ACC112 (cell line): Measurements from ENCODE around the gene RNASEH1.
"Not testable (repeated sequence)": the region's sequence is repeated elsewhere in the genome, so short reads cannot be mapped to it uniquely, and the experiment has no call there.

ENCODE experiments used
- H2AFZ ChIP-seq: fragments of 200-600 bp; sonication (generic); one replicate; pipeline ENCODE4 v1.6.0; 2017; ENCODE audit warnings: antibody characterized with exemption, low read length; ENCODE audit not compliant: unreplicated experiment
- H3K27ac ChIP-seq: fragments of 200-600 bp; sonication (generic); 2 replicates; pipeline ENCODE4 v1.5.1; 2014; ENCODE audit warnings: low read depth, mild to moderate bottlenecking, antibody characterized with exemption, low read length, moderate library complexity
- H3K27me3 ChIP-seq: fragments of 200-600 bp; sonication (generic); 2 replicates; pipeline ENCODE4 v1.6.1; 2014; ENCODE audit warnings: mild to moderate bottlenecking, antibody characterized with exemption, low read length, moderate library complexity, mixed read lengths; ENCODE audit not compliant: insufficient read depth
- H3K36me3 ChIP-seq: fragments of 200-600 bp; sonication (generic); 2 replicates; pipeline ENCODE4 v1.6.1; 2016; ENCODE audit warnings: mild to moderate bottlenecking, antibody characterized with exemption, low read length, moderate library complexity, mixed read lengths; ENCODE audit not compliant: insufficient read depth
- H3K4me1 ChIP-seq: fragments of 200-600 bp; sonication (generic); one replicate; pipeline ENCODE4 v1.6.1; 2016; ENCODE audit warnings: low read length, mixed read lengths; ENCODE audit not compliant: insufficient read depth, unreplicated experiment, control insufficient read depth
- H3K4me3 ChIP-seq: fragments of 200-600 bp; sonication (generic); 2 replicates; pipeline ENCODE4 v1.5.1; 2014; ENCODE audit warnings: mild to moderate bottlenecking, low read depth, low read length
- H3K79me2 ChIP-seq: fragments of 200-600 bp; sonication (generic); one replicate; pipeline ENCODE4 v1.6.0; 2016; ENCODE audit warnings: low read length; ENCODE audit not compliant: control insufficient read depth, unreplicated experiment, insufficient read depth

RNASEH1 gene

DNA sequence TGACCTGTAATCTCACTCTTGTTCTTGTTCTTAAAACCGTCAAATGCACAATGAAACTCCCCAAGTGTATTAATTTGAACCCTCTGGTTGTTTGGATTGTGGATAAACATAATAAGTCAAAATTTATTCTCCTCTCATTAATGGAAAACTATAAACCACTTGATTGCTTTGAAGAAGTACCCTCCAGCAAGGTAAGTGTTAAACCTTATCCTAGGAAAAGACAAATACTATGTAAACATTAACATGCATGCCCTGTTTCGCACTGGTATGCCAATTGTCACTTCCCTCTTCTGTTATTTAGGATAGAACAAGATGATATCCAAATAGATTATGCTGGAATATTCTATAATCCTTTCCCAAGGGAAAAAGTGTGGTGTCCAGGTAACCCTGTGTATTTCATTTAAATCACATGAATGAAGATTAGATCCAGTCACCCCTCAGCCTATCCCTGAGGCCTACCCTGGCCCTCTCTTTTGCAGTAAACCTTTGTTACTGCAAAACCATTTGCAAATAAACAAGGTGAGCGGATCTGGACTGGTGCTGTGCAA is 40.1 kb downstream of the RNASEH1 start:
- H3K36me3 ChIP-seq, result peaks cover 17% of the 10 kb centered on the region
- peak overlapping the region; percentile 37 for H2AFZ ChIP-seq
- peaks cover 24% of the 10 kb centered on the region for H3K79me2 ChIP-seq
- H3K4me3 ChIP-seq, result peak overlapping the region; percentile 93
- H3K4me1 ChIP-seq, result peaks cover 9% of the 10 kb centered on the region
- H3K27me3 ChIP-seq, result no peaks in the 10 kb centered on the region
- peak overlapping the region; percentile 66; the same call in 1 of the 2 replicates for H3K27ac ChIP-seq

DNA sequence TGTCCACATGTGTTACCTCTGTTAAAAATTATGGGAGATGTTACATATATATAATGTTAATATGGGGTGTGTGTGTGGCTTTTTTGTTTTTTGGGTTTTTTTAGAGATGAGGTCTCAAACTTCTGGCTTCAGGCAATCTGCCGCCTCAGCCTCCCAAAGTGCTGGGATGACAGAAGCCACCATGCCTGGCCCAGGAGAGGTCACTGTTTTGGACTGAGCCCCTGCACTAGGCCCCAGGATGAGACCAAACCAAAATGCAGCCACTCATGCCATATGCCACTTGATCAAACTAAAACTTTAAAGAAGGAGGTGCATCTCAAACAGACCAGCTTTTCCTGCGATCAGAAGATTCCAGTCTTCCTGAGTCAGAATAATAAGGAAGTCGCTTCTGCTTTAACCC is 41.3 kb downstream of the RNASEH1 start:
- Histone ChIP-seq H3K4me1 (peaks cover 8% of the 10 kb centered on the region), H3K36me3 (peaks cover 26% of the 10 kb centered on the region)

DNA sequence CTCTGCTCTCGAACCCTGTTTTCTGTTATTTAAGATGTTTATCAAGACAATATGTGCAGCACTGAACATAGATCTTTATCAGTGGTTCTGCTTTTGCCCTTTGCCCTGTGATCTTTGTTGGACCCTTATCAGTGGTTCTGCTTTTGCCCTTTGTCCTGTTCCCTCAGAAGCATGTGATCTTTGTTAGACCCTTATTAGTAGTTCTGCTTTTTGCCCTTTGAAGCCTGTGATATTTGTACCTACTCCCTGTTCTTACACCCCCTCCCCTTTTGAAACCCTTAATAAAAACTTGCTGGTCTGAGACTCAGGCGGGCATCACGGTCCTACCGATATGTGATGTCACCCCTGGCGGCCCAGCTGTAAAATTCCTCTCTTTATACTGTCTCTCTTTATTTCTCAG is 42.7 kb downstream of the RNASEH1 start:
- Histone ChIP-seq H3K79me2 (peaks cover 19% of the 10 kb centered on the region), H3K36me3 (peaks cover 34% of the 10 kb centered on the region)
- H3K27ac ChIP-seq, H3K27me3 ChIP-seq, H3K4me3 ChIP-seq, H3K4me1 ChIP-seq, H2AFZ ChIP-seq: not testable (repeated sequence)

More for the DNA sequence above, 41.3 kb downstream of the RNASEH1 start:
- H3K27ac ChIP-seq, result no peak overlapping the region
- no peaks in the 10 kb centered on the region for H3K27me3 ChIP-seq
- peaks cover 24% of the 10 kb centered on the region for H3K79me2 ChIP-seq
- H2AFZ ChIP-seq, result no peak overlapping the region
- H3K4me3 ChIP-seq, result no peak overlapping the region

DNA sequence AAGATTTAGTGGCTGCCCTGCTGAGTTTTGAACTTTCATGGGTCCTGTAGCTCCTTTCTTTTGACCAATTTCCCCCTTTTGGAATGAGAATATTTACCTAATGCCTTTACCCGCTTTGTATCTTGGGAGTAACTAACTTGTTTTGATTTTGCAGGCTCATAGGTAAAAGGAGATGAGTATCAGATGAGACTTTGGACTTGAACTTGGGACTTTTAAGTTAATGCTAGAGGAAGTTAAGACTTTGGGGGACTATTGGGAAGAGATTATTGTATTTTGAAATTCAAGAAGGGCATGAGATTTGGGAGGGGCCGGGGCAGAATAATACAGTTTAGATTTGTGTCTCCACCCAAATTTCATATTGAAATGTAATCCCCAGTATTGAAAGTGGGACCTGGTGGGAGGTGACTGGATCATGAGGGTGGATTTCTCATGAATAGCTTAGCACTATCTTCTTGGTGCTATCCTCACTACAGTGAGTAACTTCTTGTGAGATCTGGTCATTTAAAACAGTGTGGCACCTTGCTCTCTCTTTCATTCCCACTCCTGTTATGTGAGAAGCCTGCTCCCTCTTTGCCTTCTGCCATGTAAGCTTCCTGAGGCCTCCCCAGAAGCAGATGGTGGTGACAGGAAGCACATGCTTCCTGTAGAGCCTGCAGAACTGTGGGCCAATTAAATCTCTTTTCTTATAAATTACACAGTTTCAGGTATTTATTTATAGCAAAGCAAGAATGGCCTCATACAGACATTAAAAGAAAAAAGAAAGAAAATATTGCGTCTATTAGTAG is 44.9 kb downstream of the RNASEH1 start:
- Histone ChIP-seq H3K4me1 (no peaks in the 10 kb centered on the region), H2AFZ (no peak overlapping the region), H3K27me3 (no peaks in the 10 kb centered on the region), H3K27ac (no peak overlapping the region), H3K36me3 (peaks cover 41% of the 10 kb centered on the region), H3K79me2 (peaks cover 20% of the 10 kb centered on the region), H3K4me3 (no peak overlapping the region)

DNA sequence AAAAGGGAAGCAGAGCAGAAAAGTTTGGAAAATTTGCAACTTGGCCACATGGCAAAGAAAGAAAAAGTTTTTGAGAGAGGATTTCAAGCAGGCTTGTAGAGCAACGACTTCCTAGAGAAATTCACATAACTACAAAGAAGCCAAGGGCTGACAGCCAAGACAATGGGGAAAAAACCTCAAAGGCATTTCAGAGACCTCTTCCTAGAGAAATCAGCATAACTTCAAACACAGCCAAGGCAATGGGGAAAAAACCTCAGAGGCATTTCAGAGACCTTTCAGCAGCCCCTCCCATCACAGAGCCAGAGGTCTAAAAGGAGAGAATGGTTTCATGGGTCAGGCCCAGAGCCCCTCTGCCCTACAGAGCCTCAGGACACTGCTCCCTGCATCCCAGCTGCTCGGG is 46.0 kb downstream of the RNASEH1 start:
- Histone ChIP-seq H2AFZ (no peak overlapping the region), H3K27me3 (no peaks in the 10 kb centered on the region), H3K27ac (no peak overlapping the region), H3K4me1 (no peaks in the 10 kb centered on the region), H3K36me3 (peaks cover 45% of the 10 kb centered on the region), H3K79me2 (peaks cover 9% of the 10 kb centered on the region), H3K4me3 (no peak overlapping the region)

DNA sequence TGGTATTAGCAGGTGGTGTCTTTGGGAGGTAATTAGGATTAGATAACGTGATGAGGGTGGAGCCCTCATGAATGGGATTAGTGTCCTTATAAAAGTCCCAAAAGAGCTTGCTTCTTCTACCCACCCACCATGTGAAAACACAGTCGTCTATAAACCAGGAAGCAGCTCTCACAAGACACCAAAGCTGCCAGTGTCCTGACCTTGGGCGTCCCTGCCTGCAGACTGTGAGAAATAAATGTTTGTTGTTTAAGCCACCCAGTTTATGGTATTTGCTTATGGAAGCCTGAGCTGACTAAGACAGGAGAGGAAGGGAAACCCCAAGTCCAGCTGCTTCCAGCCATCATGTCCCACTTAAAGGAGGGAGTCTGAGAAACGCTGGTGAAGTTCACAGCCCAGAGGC is 52.4 kb downstream of the RNASEH1 start:
- Histone ChIP-seq H3K36me3 (peaks cover 43% of the 10 kb centered on the region), H3K4me3 (no peak overlapping the region), H3K4me1 (no peaks in the 10 kb centered on the region), H2AFZ (no peak overlapping the region), H3K79me2 (peaks cover 11% of the 10 kb centered on the region), H3K27me3 (no peaks in the 10 kb centered on the region), H3K27ac (no peak overlapping the region)

DNA sequence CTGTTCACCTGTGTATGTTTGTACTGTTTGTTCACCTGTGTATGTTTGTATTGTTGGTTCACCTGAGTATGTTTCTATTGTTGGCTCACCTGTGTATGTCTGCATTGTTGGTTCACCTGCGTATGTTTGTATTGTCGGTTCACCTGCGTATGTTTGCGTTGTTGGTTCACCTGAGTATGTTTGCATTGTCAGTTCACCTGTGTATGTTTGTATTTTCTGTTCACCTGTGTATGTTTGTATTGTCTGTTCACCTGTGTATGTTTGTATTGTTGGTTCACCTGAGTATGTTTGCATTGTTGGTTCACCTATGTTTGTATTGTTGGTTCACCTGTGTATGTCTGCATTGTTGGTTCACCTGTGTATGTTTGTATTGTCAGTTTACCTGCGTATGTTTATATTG is 53.4 kb downstream of the RNASEH1 start:
- Histone ChIP-seq H3K27me3 (no peaks in the 10 kb centered on the region), H3K27ac (no peak overlapping the region), H3K36me3 (peaks cover 38% of the 10 kb centered on the region), H3K4me1 (no peaks in the 10 kb centered on the region), H3K4me3 (no peak overlapping the region), H2AFZ (no peak overlapping the region), H3K79me2 (peaks cover 11% of the 10 kb centered on the region)

DNA sequence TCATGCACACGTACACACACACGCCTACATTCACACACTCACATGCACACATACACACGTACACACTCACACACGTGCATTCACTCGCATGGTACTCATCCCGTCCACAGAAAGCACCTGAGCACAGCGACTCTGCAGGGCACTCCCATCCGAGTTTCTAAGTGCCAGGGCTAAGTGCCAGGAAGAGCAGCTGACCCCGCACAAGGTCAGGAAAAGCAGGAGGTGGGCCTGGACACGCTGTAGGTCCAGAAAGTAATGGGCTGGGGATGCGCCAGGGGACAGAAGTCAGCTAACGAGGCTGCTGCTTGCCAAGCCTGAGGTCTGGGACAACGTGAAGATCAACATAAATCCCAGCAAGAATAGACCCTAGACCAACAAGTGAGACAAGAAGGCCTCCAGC is 54.6 kb downstream of the RNASEH1 start:
- Histone ChIP-seq H3K4me3 (no peak overlapping the region), H2AFZ (no peak overlapping the region), H3K79me2 (peaks cover 8% of the 10 kb centered on the region), H3K27ac (no peak overlapping the region), H3K27me3 (no peaks in the 10 kb centered on the region), H3K36me3 (peaks cover 44% of the 10 kb centered on the region), H3K4me1 (no peaks in the 10 kb centered on the region)

DNA sequence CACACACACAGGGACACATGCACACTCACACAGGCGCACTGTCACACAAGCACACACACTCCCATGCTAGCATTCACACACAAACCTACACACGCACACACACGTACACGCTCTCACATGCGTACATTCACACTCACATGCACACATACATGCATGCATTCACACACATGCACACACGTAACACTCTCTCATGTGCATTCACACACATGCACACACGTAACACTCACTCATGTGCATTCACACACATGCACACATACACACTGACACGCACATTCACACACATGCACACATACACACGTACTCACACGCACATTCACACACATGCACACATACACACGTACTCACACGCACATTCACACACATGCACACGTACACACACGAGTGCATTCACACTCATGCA is 55.1 kb downstream of the RNASEH1 start:
- Histone ChIP-seq H3K27ac (no peak overlapping the region), H3K36me3 (peaks cover 47% of the 10 kb centered on the region), H2AFZ (no peak overlapping the region)

DNA sequence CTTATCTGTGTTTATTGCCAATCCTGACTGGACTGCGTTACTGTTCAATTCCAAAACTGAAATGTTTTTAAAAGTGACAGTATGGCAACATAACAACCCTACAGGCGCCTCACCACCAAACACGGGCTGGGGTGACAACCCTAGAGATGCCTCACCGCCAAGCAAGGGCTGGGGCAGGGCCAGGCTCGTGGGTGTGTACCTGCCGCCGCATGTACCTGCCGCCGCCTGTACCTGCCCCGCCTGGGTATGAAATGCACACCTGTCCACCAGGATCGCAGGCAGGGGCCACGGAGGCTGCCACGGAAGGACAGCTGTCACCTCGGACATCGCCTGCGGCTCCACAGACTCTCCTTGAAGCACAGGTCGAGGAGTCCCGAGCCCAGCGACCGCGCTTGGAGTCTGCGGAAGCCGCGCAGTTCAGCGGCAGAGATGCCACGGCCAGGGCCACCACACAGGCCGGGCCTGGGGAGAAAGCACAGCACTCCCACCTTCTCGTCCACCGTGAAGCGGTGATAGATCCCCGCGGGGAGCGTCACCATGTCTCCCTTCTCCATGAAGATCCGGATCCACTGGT is 57.7 kb downstream of the RNASEH1 start:
- H3K79me2 ChIP-seq, result peaks cover under 1% of the 10 kb centered on the region
- H3K4me1 ChIP-seq, result no peaks in the 10 kb centered on the region
- H3K27ac ChIP-seq, result no peak overlapping the region
- H3K4me3 ChIP-seq, result no peak overlapping the region
- H3K27me3 ChIP-seq, result no peaks in the 10 kb centered on the region
- H2AFZ ChIP-seq, result no peak overlapping the region
- peaks cover 36% of the 10 kb centered on the region for H3K36me3 ChIP-seq

More for the DNA sequence above, 55.1 kb downstream of the RNASEH1 start:
- no peaks in the 10 kb centered on the region for H3K4me1 ChIP-seq
- H3K27me3 ChIP-seq, result no peaks in the 10 kb centered on the region
- H3K79me2 ChIP-seq, result peaks cover 8% of the 10 kb centered on the region
- H3K4me3 ChIP-seq, result no peak overlapping the region
